ENCODE data around the gene WDR74. TPM values are rescaled to one million over a fixed set of nuclear protein-coding genes. Genes with fewer than 3 reads are reported as not detected.

Gene WDR74
- total and polyA plus RNA-seq, 2 of the 13 experiments (the other 11 are each of a cell fraction or from before 2014, with no cell fraction given) = 77.0 to 83.3 TPM

DNA sequence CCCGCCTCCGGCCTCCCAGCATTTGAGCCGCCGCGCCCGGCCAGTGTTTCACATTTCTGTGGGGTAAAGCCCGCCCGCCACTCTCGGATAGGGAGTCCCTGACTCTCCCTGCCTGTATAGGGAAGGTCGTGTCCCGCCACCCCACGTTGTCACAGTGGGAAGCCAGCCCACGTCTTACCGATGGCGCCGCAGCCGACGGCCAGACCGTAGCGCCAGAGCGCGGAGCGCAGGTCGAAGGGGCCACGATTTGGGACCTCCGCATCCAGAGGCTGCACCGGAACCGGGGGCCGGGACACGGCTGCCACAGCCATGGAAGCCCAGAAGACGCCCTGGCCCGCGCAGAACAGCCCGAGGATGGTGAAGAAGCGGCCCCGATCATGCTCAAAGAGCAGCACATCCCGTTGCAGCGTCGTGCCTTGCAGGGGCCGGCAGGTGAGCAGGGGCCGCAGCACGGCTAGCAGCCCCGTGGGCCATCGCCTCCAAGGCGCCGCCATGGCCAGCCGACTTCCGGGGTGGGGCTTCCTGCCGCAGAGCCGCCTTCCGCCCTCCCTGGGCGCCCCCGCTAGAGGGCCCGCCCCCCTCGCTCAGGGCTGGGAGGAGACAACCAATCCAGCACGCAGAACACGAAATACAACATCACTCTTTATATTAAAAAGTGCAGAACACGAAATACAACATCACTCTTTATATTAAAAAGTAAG is 47.7 kb downstream of the WDR74 start, which contains the start of gene TMEM223 (continued):
- TF ChIP-seq EED (CRISPR knock-in tag; IDR thresholded peaks at IDR 0.05) (0 out of 2 replicates have a peak, but pooled peaks have one; percentile 46), ZNF883 (CRISPR knock-in tag; IDR thresholded peaks at IDR 0.05; ENCODE audit: not compliant biosample characterization) (peak; percentile 81), KAT7 (CRISPR knock-in tag; IDR thresholded peaks at IDR 0.05; ENCODE audit: borderline replicate concordance) (peak; percentile 93; the same call in 1 of the 2 replicates), ZNF138 (CRISPR knock-in tag; IDR thresholded peaks at IDR 0.05; ENCODE audit: low read depth) (peak; percentile 81; the same call in 1 of the 2 replicates), ISL2 (CRISPR knock-in tag; IDR thresholded peaks at IDR 0.05) (0 out of 2 replicates have a peak, but pooled peaks have one; percentile 10), AHDC1 (CRISPR knock-in tag; IDR thresholded peaks at IDR 0.05; ENCODE audit: borderline replicate concordance) (no peak), ELF1 (CRISPR knock-in tag; IDR thresholded peaks at IDR 0.05) (peak; percentile 92), RCOR2 (CRISPR knock-in tag; IDR thresholded peaks at IDR 0.05) (no peak), ZNF326 (CRISPR knock-in tag; IDR thresholded peaks at IDR 0.05; ENCODE audit: borderline replicate concordance) (peak; percentile 28; the same call in 1 of the 2 replicates), ZSCAN9 (CRISPR knock-in tag; IDR thresholded peaks at IDR 0.05; ENCODE audit: borderline replicate concordance) (peak; percentile 79), ZNF350 (CRISPR knock-in tag; IDR thresholded peaks at IDR 0.05; ENCODE audit: borderline replicate concordance, low read depth) (peak; percentile 78; the same call in 1 of the 2 replicates), ZNF276 (CRISPR knock-in tag; IDR thresholded peaks at IDR 0.05; ENCODE audit: low read depth) (0 out of 2 replicates have a peak, but pooled peaks have one; percentile 47), STAT5B (CRISPR knock-in tag; IDR thresholded peaks at IDR 0.05) (0 out of 2 replicates have a peak, but pooled peaks have one; percentile 28), SRSF4 (IDR thresholded peaks at IDR 0.05; ENCODE audit: low read depth, low read length, poor library complexity, severe bottlenecking) (no peak), KLF12 (CRISPR knock-in tag; IDR thresholded peaks at IDR 0.05; ENCODE audit: borderline replicate concordance) (no peak), REXO4 (CRISPR knock-in tag; IDR thresholded peaks at IDR 0.05; ENCODE audit: borderline replicate concordance) (peak; percentile 86; the same call in 1 of the 2 replicates)
- TF ChIP-seq, protein P1, sequence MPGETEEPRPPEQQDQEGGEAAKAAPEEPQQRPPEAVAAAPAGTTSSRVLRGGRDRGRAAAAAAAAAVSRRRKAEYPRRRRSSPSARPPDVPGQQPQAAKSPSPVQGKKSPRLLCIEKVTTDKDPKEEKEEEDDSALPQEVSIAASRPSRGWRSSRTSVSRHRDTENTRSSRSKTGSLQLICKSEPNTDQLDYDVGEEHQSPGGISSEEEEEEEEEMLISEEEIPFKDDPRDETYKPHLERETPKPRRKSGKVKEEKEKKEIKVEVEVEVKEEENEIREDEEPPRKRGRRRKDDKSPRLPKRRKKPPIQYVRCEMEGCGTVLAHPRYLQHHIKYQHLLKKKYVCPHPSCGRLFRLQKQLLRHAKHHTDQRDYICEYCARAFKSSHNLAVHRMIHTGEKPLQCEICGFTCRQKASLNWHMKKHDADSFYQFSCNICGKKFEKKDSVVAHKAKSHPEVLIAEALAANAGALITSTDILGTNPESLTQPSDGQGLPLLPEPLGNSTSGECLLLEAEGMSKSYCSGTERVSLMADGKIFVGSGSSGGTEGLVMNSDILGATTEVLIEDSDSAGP (CRISPR knock-in tag; IDR thresholded peaks at IDR 0.05; ENCODE audit: borderline replicate concordance) = peak; percentile 91
- TF ChIP-seq, protein P2, sequence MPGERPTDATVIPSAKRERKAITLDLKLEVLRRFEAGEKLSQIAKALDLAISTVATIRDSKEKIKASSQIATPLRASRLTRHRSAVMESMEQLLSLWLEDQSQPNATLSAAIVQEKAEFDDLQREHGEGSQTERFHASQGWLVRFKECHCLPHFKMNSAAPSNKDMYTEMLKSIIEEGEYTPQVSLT (CRISPR knock-in tag; IDR thresholded peaks at IDR 0.05; ENCODE audit: borderline replicate concordance, low read depth) = no peak

Measured in HepG2 (cell line).